ENCODE data around the gene ISOC1. TPM values are rescaled to one million over a fixed set of nuclear protein-coding genes. Genes with fewer than 3 reads are reported as not detected.
A peak's percentile ranks its signal among the peaks of the same experiment; 100 is the strongest.

Gene ISOC1
- total and polyA plus RNA-seq, 10 of the 15 experiments (the other 5 are each of a cell fraction or from before 2014, with no cell fraction given) = 12.6 to 61.8 (median 29.9) TPM

DNA sequence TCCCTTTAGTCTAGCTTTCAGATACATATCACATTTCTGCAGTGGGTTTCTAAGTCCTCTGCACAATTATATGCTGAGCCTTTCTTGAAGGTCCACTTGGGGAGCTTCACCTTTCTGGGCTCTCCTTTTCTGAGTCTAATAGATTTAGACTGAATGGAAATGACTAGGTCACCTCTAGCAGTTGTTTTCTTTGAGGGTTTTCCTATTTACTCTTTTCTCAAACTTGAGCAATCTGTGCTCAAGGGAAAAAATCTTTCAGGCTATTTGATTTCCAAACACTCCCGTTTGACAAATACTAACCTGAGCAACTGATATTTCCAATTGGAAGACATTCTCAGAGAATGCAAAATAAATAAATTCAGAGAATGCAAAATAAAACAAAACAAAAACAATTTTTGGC lies 39.0 kb downstream of the ISOC1 start (continued):
- TF ChIP-seq, protein P1, sequence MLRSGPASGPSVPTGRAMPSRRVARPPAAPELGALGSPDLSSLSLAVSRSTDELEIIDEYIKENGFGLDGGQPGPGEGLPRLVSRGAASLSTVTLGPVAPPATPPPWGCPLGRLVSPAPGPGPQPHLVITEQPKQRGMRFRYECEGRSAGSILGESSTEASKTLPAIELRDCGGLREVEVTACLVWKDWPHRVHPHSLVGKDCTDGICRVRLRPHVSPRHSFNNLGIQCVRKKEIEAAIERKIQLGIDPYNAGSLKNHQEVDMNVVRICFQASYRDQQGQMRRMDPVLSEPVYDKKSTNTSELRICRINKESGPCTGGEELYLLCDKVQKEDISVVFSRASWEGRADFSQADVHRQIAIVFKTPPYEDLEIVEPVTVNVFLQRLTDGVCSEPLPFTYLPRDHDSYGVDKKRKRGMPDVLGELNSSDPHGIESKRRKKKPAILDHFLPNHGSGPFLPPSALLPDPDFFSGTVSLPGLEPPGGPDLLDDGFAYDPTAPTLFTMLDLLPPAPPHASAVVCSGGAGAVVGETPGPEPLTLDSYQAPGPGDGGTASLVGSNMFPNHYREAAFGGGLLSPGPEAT (IDR thresholded peaks at IDR 0.05; ENCODE audit: low read depth) = no peak
- TF ChIP-seq ZNF384 (IDR thresholded peaks at IDR 0.05; ENCODE audit: borderline replicate concordance, low read depth, low read length) = no peak

DNA sequence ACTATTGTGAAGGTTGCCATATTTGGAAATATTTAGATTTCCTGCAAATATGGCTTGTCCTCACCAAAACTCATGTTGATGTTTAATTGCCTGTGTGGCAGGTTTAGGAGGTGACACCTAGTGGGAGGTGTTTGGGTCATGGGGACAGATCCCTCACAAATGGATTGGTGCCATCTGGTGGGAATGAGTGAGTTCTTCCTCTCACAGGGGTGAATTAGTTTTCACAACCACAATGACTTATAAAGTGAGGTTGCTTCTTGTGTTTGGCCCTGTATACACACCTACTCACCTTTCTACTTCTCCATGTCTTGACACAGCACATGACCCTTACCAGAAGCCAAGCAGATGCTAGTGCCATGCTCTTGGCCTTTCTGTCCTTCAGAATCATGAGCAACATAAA lies 41.1 kb downstream of the ISOC1 start:
- Histone ChIP-seq H4K20me1 (ENCODE audit: control insufficient read depth, insufficient read depth) (no peaks in the 10 kb centered on the region), H3K4me3 (no peak overlapping the region), H3K4me2 (ENCODE audit: control insufficient read depth, insufficient read depth) (no peak overlapping the region), H2AFZ (ENCODE audit: control insufficient read depth, low read depth, low read length) (no peak overlapping the region), H3K4me1 (ENCODE audit: control insufficient read depth, insufficient read depth, low read length) (no peaks in the 10 kb centered on the region), H3K9ac (ENCODE audit: control insufficient read depth, insufficient read depth, low read length) (no peak overlapping the region), H3K27me3 (replicated peaks in 1 of 2; ENCODE audit: control insufficient read depth in 2 of 2, insufficient read depth in 2 of 2, low read length in 1 of 2) (no peaks in the 10 kb centered on the region), H3K27ac (ENCODE audit: control insufficient read depth, insufficient read depth) (no peak overlapping the region), H3K79me2 (ENCODE audit: control insufficient read depth, insufficient read depth, low read length) (no peaks in the 10 kb centered on the region), H3K36me3 (ENCODE audit: control insufficient read depth in 2 of 2, insufficient read depth in 2 of 2, low read length in 1 of 2) (no peaks in the 10 kb centered on the region), H3K9me3 (replicated peaks; ENCODE audit: control insufficient read depth, insufficient read depth, low read length) (no peaks in the 10 kb centered on the region)
- DNase-seq (ENCODE audit: low read depth, low spot score) (no peak), FAIRE-seq (no peak), ATAC-seq (peak; percentile 87)
- CTCF ChIA-PET = interaction anchor here (1.1 to 1.8 kb wide), 5 partner anchors 10 to 231 kb away, joined by 3 to 6 read pairs (median 5); no protein-coding TSS in a partner anchor
- POLR2A ChIA-PET = no interaction called here
- intact Hi-C loops (cut with micrococcal nuclease; ENCODE audit: unreplicated experiment) = loop anchor here (2.0 to 5.0 kb wide), 2 partner anchors 231 to 923 kb away; no protein-coding TSS in a partner anchor
- RAD21 ChIA-PET (ENCODE audit: unreplicated experiment) = no interaction called here
- SMC1A ChIA-PET (ENCODE audit: uncharacterized antibody, unreplicated experiment) = interaction anchor here (0.7 to 1.3 kb wide), 3 partner anchors 9 to 41 kb away, joined by 3 to 6 read pairs (median 3); partner anchors contain the start of gene ISOC1
- in situ Hi-C loops (cut with MboI) = no loop called here
- no TSS peak for BruUV-seq (replicated peaks)
- TF ChIP-seq, protein P2, sequence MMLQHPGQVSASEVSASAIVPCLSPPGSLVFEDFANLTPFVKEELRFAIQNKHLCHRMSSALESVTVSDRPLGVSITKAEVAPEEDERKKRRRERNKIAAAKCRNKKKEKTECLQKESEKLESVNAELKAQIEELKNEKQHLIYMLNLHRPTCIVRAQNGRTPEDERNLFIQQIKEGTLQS (IDR thresholded peaks at IDR 0.05; ENCODE audit: borderline replicate concordance, extremely low read depth, low read depth, low read length) = no peak
- TF ChIP-seq POLR2AphosphoS5 (IDR thresholded peaks at IDR 0.05; ENCODE audit: low read length) = no peak
- peak; percentile 44 for TF ChIP-seq RAD21 (IDR thresholded peaks at IDR 0.05; ENCODE audit: insufficient read depth, low read depth, low read length)
- TF ChIP-seq, protein P3, sequence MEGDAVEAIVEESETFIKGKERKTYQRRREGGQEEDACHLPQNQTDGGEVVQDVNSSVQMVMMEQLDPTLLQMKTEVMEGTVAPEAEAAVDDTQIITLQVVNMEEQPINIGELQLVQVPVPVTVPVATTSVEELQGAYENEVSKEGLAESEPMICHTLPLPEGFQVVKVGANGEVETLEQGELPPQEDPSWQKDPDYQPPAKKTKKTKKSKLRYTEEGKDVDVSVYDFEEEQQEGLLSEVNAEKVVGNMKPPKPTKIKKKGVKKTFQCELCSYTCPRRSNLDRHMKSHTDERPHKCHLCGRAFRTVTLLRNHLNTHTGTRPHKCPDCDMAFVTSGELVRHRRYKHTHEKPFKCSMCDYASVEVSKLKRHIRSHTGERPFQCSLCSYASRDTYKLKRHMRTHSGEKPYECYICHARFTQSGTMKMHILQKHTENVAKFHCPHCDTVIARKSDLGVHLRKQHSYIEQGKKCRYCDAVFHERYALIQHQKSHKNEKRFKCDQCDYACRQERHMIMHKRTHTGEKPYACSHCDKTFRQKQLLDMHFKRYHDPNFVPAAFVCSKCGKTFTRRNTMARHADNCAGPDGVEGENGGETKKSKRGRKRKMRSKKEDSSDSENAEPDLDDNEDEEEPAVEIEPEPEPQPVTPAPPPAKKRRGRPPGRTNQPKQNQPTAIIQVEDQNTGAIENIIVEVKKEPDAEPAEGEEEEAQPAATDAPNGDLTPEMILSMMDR (IDR thresholded peaks at IDR 0.05 in 2 of 3, conservative IDR thresholded peaks at IDR 0.05 in 1 of 3; ENCODE audit: control insufficient read depth in 2 of 3, extremely low read depth in 1 of 3, insufficient read depth in 1 of 3, low read depth in 3 of 3, low read length in 3 of 3) = peak; percentile 17 to 68 (median 48); a peak in 4 of 6 replicates
- TF ChIP-seq SMC3 (IDR thresholded peaks at IDR 0.05; ENCODE audit: borderline replicate concordance, low read length) = peak; percentile 51; the same call in 1 of the 2 replicates
